GM21576 (cell line): Measurements from ENCODE around the gene PDE9A.

Experiments used
- ATAC-seq: cut with Tn5 transposase; IDR thresholded peaks from one replicate; pipeline ENCODE4 v1.9.1; 2021; ENCODE audit warnings: mild to moderate bottlenecking, moderate library complexity; ENCODE audit not compliant: unreplicated experiment

Gene PDE9A

DNA sequence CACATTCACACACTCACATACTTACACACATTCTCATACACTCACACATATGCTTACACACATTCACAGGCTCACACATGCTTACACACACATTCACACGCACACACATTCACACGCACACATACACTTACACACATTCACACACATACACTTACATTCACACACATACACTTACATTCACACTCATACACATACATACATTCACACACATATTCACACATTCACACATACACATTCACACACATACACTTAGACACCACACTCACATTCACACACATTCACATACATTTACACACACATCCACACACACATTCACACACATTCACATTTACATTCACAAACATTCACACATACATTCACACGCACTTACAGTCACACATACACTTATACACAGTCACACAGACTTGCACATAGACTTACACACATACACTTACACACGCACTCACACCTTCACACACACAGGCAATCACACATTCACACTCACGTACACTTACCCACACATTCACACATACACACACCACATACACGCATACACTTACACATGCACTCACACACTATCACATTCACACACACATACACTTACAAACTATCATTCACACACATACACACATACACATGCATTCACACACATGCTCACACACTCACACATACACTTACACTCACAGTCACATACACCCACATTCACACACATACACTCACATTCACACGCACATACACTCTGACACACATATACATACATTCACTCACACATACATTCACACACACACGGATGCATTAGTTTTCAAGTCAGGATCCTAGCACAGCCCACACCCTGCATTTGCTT, 16.8 kb downstream of the PDE9A start:
- ATAC-seq: no peak

DNA sequence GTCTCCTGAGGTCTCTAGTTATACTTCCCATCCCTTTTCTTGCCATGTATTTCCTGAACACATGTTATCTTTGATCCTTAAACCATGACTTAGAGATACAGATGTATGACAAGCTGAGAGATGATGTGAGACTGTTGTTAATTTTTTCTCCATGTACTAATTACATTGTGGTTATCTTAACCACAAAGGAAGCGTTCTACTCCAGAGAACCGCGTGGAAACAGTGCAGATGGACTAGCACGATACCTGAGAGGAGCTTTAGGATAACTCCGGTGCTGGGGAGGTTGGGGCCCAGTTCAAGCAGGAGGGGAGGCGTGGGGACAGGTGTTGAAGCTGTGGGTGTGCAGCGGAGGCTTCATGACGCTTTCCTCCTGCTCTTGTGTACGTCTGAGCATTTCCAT, 17.5 kb downstream of the PDE9A start:
- no peak for ATAC-seq

DNA sequence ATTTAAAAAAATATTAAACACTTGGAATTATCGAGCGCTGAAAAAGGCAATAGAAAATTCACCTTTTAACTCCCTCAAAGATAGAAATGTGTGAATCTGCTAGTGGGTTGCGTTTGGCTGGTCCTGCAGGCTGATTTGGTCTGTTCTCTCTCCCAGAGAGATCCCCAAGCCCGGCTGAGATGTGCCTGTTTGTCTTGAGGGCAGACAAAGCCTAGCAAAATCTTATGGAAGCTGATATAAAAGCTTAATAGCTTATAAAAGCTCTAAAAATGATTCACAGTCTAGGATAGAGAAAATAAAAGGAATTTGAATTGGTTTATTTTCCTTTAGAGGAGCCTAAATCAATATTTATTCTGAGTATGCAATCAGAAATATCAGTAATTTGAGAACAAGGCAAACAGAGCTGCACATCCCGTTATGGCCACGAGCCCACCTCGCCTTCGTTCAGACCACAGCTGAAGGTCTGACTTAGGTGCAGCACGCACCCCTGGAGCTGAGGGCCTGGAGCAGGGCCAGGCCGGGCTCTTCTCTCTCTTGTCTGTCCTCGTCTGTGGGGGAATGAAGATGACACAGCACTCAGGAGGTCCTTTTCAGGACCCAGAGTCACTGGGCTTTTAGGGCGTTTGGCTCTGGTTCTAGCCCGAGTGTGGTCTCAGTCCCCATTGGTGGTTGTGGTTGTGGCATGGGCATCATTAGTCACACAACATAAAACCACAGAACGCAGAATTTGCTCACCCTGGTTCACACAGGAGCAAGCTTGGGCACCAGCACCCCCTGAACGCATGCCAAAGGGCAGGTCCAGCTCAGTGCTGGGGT, 18.6 kb downstream of the PDE9A start:
- no peak for ATAC-seq

DNA sequence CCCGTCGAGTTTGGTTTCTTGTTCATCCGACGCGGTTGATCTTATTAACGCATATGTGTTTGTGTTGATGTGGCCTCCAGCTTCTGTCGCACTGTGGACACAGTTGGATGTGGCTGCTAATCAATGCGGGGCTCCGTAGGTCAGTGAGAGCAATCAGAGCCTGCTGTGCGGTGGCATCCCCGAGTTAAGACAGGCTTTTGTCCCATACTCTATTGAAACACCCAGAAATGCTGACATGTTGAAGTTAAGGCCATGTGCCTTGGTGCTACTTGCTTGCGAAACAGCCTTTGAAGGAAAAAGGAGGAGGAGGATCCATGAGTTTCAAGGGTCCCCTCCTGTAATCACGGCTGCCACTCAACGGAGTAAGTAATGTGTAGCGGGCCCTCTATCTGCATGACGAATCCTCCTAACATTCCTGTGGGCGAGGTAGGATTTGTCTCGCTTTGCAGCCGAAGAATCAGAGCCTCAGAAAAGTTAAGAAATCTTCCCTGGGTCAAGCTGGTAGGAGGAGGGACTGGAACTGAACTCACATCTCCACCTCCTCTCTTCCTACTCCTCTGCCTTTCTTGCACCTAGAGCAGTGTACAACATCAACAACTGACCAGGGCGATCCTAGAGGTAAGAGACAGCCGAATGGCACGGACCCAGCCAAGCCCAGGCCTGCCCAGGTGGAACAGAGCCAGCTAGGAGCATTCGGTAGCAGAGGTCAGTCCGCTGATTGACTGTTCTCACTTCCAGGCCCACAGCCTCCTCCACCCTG, 19.5 kb downstream of the PDE9A start:
- no peak for ATAC-seq

DNA sequence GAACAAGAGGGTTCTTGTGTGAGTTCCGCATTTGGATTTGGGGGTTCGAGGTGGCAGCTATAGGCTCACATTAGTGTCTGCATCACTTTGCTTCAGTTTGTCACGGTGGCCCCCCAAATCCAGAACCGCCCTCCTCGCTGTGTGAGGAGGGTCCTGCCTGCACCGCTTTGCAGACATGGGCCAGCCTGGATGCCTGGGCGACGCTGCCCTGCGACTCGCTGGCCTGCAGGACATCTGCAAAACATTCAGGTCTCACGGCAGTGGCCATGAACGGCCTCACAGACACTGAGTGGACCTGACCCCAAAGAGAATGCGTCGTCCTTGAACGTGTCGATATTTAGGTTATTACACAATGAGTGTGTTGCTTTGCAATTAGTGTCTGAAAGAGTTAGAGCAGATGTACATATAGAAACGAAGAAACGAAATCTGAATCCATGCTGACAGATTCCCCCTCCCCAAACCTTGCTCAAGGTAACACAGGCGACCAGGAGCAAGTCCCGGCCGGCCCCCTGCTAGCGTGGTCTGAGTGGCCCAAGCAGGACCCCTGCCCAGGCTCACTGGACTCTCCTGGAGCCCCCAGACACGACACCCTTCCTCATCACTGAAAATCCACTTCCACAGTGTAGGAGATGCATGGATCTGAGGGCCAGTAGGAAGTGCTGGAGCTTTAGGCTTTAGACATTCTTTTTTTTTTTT, 20.4 kb downstream of the PDE9A start:
- ATAC-seq: no peak

DNA sequence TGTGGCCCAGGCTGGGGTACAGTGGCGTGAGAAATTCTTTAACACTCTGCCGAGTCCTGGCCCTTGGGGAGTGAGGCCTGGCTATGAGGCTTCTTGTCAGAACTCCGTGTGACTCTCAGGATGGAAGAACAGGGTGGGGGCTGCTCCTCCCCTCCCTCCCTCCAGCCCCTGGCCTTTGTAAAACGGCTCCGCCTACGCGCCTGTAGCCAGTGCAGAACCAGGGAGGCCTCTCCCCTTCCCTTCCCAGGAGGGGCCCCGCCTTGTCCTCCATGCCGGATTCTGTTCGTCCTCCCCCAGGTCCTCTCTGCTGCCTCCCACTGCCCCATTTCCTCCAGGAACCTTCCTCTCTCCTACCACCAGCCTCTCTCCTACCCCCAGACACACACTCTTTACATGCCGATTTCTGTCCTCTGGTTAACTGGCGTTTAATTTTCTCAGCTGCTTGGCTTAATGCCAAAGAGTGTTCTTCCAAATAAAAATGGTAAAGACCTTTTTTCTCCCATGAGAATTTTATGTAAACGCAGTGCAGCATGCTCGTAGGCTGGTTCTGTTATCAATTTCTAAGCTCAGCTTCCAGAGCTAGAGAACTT, 21.0 kb downstream of the PDE9A start:
- no peak for ATAC-seq

DNA sequence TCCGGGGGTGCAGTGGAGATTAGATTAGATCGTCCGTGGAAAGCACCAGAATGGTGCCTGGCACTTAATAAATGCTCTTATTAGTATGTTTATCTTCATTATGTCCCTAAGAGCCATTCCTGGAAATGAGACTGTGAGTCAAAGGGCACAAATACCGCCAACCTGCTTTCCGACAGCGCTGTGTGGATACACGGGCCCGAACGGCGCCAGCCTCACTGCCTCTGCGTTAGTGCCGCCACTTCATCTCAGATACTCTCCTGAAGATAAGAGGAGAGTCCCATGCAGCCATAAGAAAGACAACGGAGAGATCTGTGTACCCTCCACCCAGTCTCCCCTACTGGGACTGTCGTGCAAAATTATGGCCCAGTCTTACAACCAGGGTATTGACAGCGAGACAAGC, 22.0 kb downstream of the PDE9A start:
- no peak for ATAC-seq

DNA sequence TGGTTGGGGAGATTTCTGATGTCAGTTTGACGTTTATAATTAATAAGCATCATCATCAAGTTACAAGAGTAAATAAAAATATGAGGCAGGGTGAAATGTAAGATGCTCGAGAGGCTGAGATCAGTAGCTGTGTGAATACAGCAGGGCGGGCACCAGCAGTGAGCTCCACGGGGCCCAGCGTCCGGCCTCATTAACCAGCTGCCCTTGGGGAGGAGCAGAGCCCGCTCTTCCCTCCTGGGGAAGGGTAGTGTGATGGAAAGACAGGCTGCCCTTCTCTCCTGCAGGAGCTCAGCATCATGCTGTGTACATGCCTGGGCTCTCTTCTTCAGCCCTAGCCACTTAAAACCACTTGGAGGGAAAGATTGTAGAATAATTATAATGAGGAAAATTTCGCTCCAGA, 23.4 kb downstream of the PDE9A start:
- no peak for ATAC-seq

DNA sequence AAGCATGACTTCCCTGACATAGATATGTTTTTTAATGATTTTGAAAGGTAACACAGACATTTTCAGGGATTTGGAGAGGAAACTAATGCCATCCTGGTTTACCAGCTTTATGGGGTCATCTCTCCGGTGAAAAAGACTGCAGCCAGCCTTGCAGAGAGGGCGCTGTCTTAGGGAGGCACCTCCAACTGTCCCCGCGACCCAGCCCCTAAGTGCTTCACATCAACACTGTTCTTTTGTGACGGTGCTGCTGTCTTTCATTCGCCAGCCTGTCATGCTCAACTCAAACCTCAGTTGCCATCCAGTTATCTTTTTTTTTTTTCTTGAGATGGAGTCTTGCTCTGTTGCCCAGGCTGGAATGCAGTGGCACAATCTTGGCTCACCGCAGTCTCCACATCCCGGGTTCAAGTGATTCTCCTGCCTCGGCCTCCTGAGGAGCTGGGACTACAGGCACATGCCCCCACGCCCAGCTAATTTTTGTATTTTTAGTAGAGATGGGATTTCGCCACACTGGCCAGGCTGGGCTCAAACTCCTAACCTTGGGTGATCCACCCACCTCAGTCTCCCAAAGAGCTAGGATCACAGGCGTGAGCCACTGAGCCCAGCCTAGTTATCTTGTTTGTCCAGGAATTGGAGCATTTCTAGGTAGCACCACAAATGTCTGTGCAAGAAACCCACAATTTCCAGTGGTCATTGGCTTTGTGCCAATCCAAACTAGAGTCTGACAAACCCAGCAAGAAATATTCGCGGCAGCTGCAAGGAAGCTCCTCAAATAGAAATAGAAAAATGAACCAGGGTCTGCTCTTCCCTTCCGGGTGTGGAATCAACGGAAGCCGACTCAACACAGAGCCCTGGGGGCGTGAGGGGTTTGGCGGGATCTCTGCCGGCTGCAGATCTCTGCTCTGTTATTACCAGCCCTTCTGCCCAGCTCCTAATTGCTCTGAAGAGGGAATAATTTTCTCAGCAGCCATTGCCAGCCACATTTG, 24.2 kb downstream of the PDE9A start:
- no peak for ATAC-seq

DNA sequence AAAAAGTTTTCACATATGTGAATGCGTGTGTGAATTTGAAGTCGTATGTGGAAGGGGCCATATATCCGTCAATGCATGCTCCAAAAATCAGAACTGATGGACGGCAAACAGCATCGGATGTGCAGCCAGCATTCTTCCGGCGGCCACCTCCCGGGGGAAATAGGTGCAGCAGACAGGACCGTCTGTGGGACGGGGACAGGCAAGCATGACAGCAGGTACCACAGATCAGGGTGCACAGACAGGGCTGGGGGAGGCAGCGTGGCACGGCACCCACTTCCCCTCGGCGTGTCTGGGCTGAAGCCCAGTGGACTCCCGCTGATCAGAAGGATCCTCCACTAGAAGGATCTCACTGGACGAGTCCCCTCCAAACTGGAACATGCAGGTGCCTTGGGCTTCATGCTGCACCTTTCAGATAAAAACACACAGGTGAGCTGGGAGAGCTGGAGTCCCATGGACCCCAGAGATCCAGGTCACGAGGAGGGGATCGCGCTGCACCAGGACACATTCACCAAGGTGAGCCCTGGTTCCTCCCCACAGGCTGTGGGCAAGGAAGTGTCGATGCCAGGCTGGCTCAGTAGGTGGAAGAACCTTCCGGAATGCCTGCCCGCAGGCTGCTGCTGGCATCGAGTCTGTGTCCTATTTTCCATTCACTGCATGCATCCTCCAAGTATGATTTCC, 25.3 kb downstream of the PDE9A start:
- ATAC-seq: no peak

DNA sequence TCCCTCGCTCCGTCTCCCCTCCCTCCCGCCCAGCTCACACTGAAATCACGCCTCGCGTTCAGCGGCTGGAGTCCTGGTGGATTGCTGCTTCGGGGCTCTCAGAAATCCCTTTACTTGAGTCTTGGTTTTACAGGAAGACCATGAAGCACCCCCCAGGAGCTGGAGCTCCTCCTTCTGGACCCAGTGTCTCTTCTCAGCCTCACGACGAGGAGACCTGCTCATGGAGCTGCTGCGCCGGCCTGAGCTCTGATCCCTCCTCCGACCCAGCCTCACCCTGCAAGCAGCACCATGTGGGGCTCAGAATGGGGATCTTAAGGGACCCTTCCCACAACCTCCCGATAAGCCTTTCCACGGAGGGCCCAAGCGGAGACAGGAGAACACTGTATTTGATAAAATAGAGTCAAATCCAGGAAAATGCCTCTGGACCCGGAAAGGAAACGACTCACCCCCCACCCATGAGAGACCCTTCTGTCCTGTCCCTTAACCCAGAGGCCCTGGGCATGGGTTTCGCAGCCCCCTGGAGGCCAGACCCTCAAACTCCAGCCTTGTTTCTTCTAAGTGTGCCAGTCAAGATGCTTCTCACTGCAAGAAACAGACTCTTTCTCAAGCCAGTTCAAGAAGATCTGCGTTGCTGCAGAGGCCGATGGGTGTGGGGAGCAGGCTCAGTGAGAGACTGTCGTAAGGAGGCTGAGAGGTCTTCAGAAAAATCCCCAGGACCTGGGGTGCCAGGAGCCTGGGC, 26.1 kb downstream of the PDE9A start:
- no peak for ATAC-seq

DNA sequence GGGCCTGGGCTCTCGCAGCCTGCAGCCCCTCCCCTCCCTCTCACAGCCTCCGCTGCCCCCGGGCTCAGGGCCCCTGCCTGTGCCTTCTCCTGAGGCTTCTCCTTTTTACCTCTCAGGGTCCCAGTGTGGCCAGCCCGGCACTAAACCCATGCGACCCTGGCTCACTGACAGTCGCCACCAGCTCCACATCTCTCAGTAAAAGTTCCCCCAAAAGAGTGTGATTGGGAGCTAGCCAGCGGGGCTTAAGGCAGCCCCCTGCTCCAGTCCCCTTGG, 26.6 kb downstream of the PDE9A start:
- ATAC-seq: no peak

DNA sequence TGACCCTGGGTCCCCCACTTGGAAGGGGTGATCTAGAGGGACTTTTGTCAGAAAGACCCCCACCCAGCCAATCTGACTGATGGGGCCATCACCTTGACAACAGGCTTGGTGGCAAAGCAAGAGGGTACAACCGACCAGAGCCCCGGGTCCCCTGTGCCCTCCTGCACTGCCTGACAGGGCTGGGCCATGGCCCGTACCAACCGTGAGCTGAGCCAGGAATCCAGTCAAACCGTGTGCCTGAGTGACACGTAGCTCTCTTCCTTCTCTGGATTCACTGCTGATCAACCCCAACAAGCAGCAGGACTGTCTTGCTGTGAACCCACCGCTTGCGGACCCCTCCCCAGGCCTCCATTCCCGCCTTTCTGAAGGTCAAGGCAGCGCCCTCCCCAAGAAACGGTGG, 27.0 kb downstream of the PDE9A start:
- ATAC-seq: no peak

DNA sequence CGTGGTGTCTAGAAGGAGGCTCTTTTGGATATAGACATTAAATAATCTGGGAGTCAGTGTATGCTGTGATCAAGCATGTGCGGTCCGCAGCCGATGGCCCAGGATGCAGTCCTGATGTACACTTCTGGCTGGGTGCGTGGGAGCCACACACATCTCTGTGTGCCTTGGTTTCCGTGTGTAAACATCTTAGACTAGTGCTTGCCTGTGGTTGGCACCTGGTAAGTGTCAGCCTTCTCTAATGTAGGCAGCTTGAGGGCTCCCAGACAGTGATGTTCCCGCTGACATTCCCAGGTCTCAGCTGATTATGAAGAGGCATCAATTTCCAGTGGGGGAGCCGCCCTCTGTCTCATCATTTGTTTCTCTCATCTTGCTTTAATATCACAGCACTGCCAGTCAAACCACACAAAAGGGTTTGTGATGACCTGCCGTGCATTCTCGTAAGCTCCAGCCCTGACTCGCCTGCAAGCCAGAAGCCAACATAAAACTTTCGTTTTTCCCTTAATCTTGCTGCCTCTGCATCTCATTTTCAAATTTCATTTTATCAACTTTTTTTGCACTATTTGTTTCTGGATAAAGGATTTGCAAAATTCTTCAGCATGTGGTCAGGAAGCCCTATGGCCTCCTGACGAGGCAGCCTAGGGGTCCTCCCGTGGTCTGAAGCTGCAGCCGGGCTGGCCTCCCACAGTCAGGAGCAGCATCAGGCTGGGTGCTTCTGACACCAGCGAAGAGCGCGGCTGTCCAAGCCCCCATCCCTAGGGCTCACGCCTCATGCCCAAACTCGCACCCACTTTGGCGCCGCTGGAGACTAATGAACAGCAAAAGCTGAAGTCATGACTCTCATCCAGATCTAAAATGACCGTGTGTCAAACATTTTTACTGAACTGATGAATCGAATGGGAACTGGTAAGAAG, 28.1 kb downstream of the PDE9A start:
- no peak for ATAC-seq

DNA sequence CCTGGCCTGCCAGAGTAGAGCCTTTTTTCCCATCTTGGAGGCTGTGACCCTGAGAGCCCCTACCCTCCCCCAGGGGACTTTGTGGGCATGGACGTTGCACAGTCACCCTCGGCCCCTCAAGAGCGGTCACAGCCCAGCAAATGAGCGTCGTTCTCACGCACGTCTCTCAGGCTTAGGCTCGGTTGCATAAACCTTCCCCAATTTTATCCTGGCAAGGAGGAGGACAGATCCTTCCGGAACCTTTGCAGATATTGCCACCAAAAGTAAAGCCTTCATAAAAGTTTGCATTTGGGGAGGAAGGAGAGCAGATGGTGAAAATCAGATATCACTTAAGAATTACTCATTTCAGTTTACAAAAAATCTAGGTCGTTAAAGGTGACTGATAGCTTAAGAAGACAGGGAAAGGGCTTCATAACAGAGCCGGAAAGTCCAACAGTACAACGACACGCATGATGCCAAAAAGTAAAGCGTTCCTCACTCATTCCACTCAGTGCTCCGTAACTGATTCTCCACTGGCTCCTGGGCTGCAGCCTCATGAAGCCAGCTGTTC, 29.3 kb downstream of the PDE9A start:
- ATAC-seq: no peak

DNA sequence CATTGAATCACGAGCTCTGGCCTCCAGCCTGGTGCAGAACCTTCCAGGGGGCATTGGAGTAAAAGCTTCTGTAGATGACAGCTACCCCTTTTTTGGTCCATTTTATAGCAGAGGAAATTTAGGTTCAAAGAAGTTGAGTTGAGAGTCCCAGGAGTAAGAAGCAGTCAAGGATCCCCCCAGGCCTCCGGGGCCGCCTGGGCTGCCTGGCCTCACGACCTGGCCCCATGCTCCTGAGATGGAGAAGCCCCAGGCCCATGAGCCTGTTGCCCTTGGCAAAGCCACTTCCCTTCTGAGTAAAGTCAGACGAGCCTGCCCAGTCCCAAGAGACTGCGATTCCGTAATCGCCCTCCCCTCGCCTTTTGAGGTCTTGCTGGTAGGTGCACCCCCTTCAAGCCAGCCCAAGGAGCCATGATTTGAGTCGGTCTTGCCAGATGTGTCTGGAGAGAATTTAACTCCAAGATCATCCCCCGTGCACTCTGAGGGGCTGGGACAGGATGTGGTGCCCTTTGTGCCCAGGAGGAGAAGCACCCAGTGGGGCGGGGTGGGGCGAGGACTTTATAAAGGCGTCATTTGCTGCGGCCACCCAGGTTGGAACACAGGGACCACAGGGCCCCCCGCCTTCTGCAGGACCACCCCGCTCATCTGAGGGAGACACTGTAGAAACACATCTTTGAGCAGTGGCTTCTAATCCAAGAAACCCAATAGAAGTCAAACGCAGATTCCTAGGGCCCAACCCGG, 30.1 kb downstream of the PDE9A start:
- ATAC-seq: no peak
